K562 (cell line): ENCODE data around the gene OTULIN. TPM values are rescaled to one million over a fixed set of nuclear protein-coding genes. Genes with fewer than 3 reads are reported as not detected.

Experiments
- ATAC-seq: fragments of 200-7000 bp; cut with Tn5 transposase; 3 replicates; pipeline ENCODE4 v1.9.1; 2020; ENCODE audit warnings: moderate library complexity
- BruUV-seq: library from RNA; stranded (reverse); fragments of 400-500 nt; replicated peaks from 2 replicates; lab custom pipeline; 2021; lab: Mats Ljungman, UMichigan
- CTCF ChIA-PET: fragments of 300-600 bp; formaldehyde crosslinking; extraction: SDS; loops from one replicate; lab custom pipeline; 2021; ENCODE audit warnings: low intra/inter-chr PET ratio; lab: Yijun Ruan, JAX
- POLR2A ChIA-PET: fragments of 300-600, 350-650 bp; sonication (Branson Sonifier 250); formaldehyde crosslinking; extraction: SDS; loops from one replicate; lab custom pipeline; 2021; ENCODE audit warnings: antibody characterized with exemption, inconsistent platforms; lab: Yijun Ruan, JAX
- DNase-seq, 4 experiments: peaks; one replicate each; pipeline versions ENCODE4 v3.0.0 to v3.0.0-alpha.2; 2011 to 2018; ENCODE audit warnings: low spot score in 3 of 4, mixed read lengths in 3 of 4; ENCODE audit errors: extremely low read depth in 1 of 4
- FAIRE-seq: peaks from 2 replicates; lab custom pipeline; 2011; peaks lifted over from hg19 to GRCh38; lab: Jason Lieb, UNC
- H2AFZ ChIP-seq: 2 replicates; pipeline ENCODE4 v1.6.0; 2011; ENCODE audit warnings: low read depth, low read length, control low read depth, inconsistent platforms
- H3K27ac ChIP-seq: fragments of 200-600 bp; 3 replicates; pipeline ENCODE4 v1.8.0; 2011; ENCODE audit warnings: low read depth, mild to moderate bottlenecking, control low read depth, inconsistent platforms, low read length, moderate library complexity, mixed read lengths; ENCODE audit errors: extremely low read depth
- H3K27me3 ChIP-seq, 2 experiments: fragments of 300-600 bp in 1 of 2; 2 replicates in 1 of 2; 3 replicates in 1 of 2; pipeline versions ENCODE4 v1.6.0 to v1.8.0; 2011; ENCODE audit warnings: inconsistent platforms in 2 of 2, low read length in 2 of 2, mild to moderate bottlenecking in 1 of 2, mixed read lengths in 1 of 2, moderate library complexity in 1 of 2; ENCODE audit not compliant: control insufficient read depth in 2 of 2, insufficient read depth in 2 of 2
- H3K36me3 ChIP-seq: fragments of 300-600 bp; 3 replicates; pipeline ENCODE4 v1.8.0; 2011; ENCODE audit warnings: mild to moderate bottlenecking, low read length, inconsistent platforms; ENCODE audit not compliant: control insufficient read depth, insufficient read depth
- H3K4me1 ChIP-seq, 2 experiments: fragments of 200-600 bp in 1 of 2; replicated peaks in 1 of 2; 2 replicates in 1 of 2; 3 replicates in 1 of 2; pipeline versions ENCODE4 v1.5.1 to v1.8.0; 2011; ENCODE audit warnings: inconsistent platforms in 2 of 2, low read length in 2 of 2, mild to moderate bottlenecking in 1 of 2, mixed read lengths in 1 of 2, moderate library complexity in 1 of 2; ENCODE audit not compliant: control insufficient read depth in 2 of 2, insufficient read depth in 2 of 2
- H3K4me2 ChIP-seq: 2 replicates; pipeline ENCODE4 v1.6.1; 2011; ENCODE audit warnings: low read length, control low read depth, inconsistent platforms, mixed read lengths; ENCODE audit not compliant: insufficient read depth
- H3K4me3 ChIP-seq: fragments of 200-600 bp; sonication (generic), shearing (Covaris generic); 2 replicates; pipeline ENCODE4 v1.5.1; 2016; ENCODE audit warnings: control low read depth, inconsistent platforms
- H3K79me2 ChIP-seq: fragments of 200-600 bp; 3 replicates; pipeline ENCODE4 v1.8.0; 2011; ENCODE audit warnings: low read length, inconsistent platforms; ENCODE audit not compliant: control insufficient read depth, insufficient read depth
- H3K9ac ChIP-seq, 2 experiments: 2 replicates each; pipeline versions ENCODE4 v1.6.0 to v1.6.1; 2011; ENCODE audit warnings: low read depth in 2 of 2, low read length in 2 of 2, control low read depth in 1 of 2, inconsistent platforms in 1 of 2, mild to moderate bottlenecking in 1 of 2, mixed read lengths in 1 of 2; ENCODE audit not compliant: insufficient read depth in 1 of 2
- H3K9me1 ChIP-seq: one replicate; pipeline ENCODE4 v1.6.0; 2011; ENCODE audit warnings: inconsistent platforms, mild to moderate bottlenecking, low read length, moderate library complexity; ENCODE audit not compliant: control insufficient read depth, insufficient read depth
- H3K9me3 ChIP-seq: replicated peaks from 2 replicates; pipeline ENCODE4 v1.5.1; 2011; ENCODE audit warnings: low read depth, low read length, inconsistent platforms; ENCODE audit not compliant: control insufficient read depth, insufficient read depth
- H4K20me1 ChIP-seq: replicated peaks from 2 replicates; pipeline ENCODE4 v1.6.1; 2011; ENCODE audit warnings: low read length, inconsistent platforms, mixed read lengths; ENCODE audit not compliant: control insufficient read depth, insufficient read depth
- ATF7 ChIP-seq: fragments of 450-650 bp; IDR thresholded peaks from 2 replicates; pipeline ENCODE4 v1.7.1; 2014; ENCODE audit warnings: mild to moderate bottlenecking, moderate library complexity
- C11orf30 ChIP-seq: fragments of 450-650 bp; IDR thresholded peaks from 2 replicates; pipeline ENCODE4 v1.6.1; 2016; ENCODE audit warnings: low read depth, mild to moderate bottlenecking
- CBFB ChIP-seq: sonication (generic); formaldehyde crosslinking; IDR thresholded peaks from 2 replicates; pipeline ENCODE4 v1.4.0; 2020; ENCODE audit warnings: mild to moderate bottlenecking, missing genetic modification reagents
- EP400 ChIP-seq: fragments of 450-650 bp; IDR thresholded peaks from 2 replicates; pipeline ENCODE4 v1.6.1; 2017; ENCODE audit warnings: antibody characterized with exemption, mild to moderate bottlenecking, moderate library complexity
- JUND ChIP-seq, 2 experiments: IDR thresholded peaks; 2 replicates in 1 of 2; 3 replicates in 1 of 2; pipeline ENCODE4 v1.6.1; 2011; ENCODE audit warnings: borderline replicate concordance in 2 of 2, low read depth in 2 of 2, low read length in 2 of 2, improper control_type of control experiment in 1 of 2, missing biosample characterization in 1 of 2, missing genetic modification characterization in 1 of 2, missing genetic modification reagents in 1 of 2
- KDM1A ChIP-seq, 2 experiments: fragments of 450-650 bp; IDR thresholded peaks; 2 replicates each; pipeline ENCODE4 v1.6.1; 2016; ENCODE audit warnings: mild to moderate bottlenecking in 2 of 2
- MNT ChIP-seq, 2 experiments: fragments of 450-650 bp; conservative IDR thresholded peaks; 2 replicates each; pipeline ENCODE4 v1.6.1; 2017; ENCODE audit warnings: mild to moderate bottlenecking in 2 of 2, moderate library complexity in 2 of 2
- NFYB ChIP-seq: IDR thresholded peaks from 2 replicates; pipeline ENCODE4 v1.6.1; 2011; ENCODE audit warnings: mild to moderate bottlenecking, moderate library complexity; ENCODE audit not compliant: insufficient read length; ENCODE audit errors: extremely low read depth
- PHTF2 ChIP-seq: fragments of 250-450 bp; sonication (Bioruptor Pico); IDR thresholded peaks from 2 replicates; pipeline ENCODE4 v1.5.0; 2021; ENCODE audit warnings: mild to moderate bottlenecking
- ZNF316 ChIP-seq: fragments of 450-650 bp; IDR thresholded peaks from 2 replicates; pipeline ENCODE4 v1.6.1; 2016
- ZNF584 ChIP-seq: fragments of 200-800 bp; sonication (Bioruptor generic); IDR thresholded peaks from 2 replicates; pipeline ENCODE4 v1.6.1; 2016; ENCODE audit warnings: low read depth, mild to moderate bottlenecking, missing genetic modification characterization, missing compliant biosample characterization
- ZNF592 ChIP-seq: fragments of 450-650 bp; IDR thresholded peaks from 2 replicates; pipeline ENCODE4 v1.6.1; 2017; ENCODE audit warnings: antibody characterized with exemption, mild to moderate bottlenecking
- WGBS: fragments of 100-300 bp; shearing (Covaris generic); methylation state at CpG from one replicate; pipeline ENCODE4 v1.1.6; 2016; ENCODE audit warnings: low coverage, mixed read lengths; ENCODE audit not compliant: insufficient coverage; ENCODE audit errors: missing lambda C conversion rate; 5-methylcytosine and 5-hydroxymethylcytosine counted together
- in situ Hi-C: fragments of 300-500 bp; cut with MboI; formaldehyde crosslinking; loops from 4 replicates; pipeline ENCODE4 v1.15.0; 2018; ENCODE audit warnings: inconsistent platforms, mixed read lengths
- intact Hi-C: fragments of 100-400 bp; cut with micrococcal nuclease; formaldehyde crosslinking; loops from 2 replicates; pipeline ENCODE4 v1.14.2; 2022
- polyA plus RNA-seq, 8 experiments: library from polyadenylated mRNA; depleted of rRNA in 4 of 8; stranded (reverse) in 5 of 8; unstranded in 3 of 8; fragments of >200 nt; fragmentation: Nextera tagmentation in 2 of 8; fragmentation: Illumina TruSeq in 1 of 8; extraction: Ambion mirVana in 2 of 8; extraction: Trizol in 1 of 8; gene quantifications; 2 replicates each; pipeline versions ENCODE4 v1.2.1 to v1.2.3, GENCODE V29; 2011 to 2014; ENCODE audit warnings: inconsistent platforms in 1 of 8, missing spikeins in 1 of 8
- total RNA-seq, 7 experiments: library from RNA; depleted of rRNA in 6 of 7; stranded (reverse); fragments of >200 nt in 6 of 7; fragmentation: Illumina TruSeq in 2 of 7; extraction: Trizol in 2 of 7; gene quantifications; 2 replicates each; pipeline versions ENCODE4 v1.2.1 to v1.2.3, GENCODE V29; 2011 to 2021; ENCODE audit warnings: low replicate concordance in 1 of 7
- TF ChIP-seq, protein P1 (sequence below), 2 experiments: fragments of 450-650 bp in 1 of 2; sonication (generic) in 1 of 2; formaldehyde crosslinking in 1 of 2; IDR thresholded peaks in 1 of 2; conservative IDR thresholded peaks in 1 of 2; 2 replicates each; pipeline versions ENCODE4 v1.6.1 to v1.8.1; 2016 to 2023; ENCODE audit warnings: mild to moderate bottlenecking in 2 of 2, moderate library complexity in 2 of 2, inconsistent platforms in 1 of 2, missing genetic modification reagents in 1 of 2

The OTULIN gene
- total and polyA plus RNA-seq, 9 of the 15 experiments (the other 6 are each of a cell fraction or from before 2014, with no cell fraction given), result 3.3 to 33.6 (median 20.1) TPM

DNA sequence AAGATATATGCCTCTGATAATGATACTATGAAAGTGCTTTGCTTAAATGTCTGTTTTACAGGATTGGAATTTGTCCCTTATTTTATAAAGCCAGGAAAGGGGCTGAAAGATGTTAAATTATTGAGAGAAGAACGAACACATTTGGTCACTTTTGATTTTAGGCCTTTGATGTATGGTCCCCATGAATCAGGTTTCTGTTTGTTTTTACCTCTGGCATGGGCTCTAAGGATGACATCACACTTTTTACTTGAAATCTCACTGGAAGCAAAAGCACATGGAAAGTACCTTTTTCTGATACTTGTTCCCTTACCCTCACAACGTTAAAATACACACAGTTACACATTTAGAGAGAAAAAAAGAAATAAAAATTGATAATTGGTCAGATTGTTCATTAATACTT is 6.9 kb downstream of the OTULIN start:
- H3K27ac ChIP-seq, result no peak overlapping the region; the same call in 2 of the 3 replicates
- ATAC-seq, result no peak
- in situ Hi-C loops, result no loop called here
- TF ChIP-seq ZNF592 (0 out of 2 replicates have a peak, but pooled peaks have one; percentile 32), NFYB (no peak), EP400 (peak; percentile 42), JUND (IDR thresholded peaks at IDR 0.05; ENCODE audit: borderline replicate concordance, low read depth, low read length) (no peak), JUND (tag; IDR thresholded peaks at IDR 0.05; ENCODE audit: borderline replicate concordance, low read depth, low read length) (peak; percentile 55), MNT (conservative IDR thresholded peaks at IDR 0.05) (0 out of 4 replicates have a peak, but pooled peaks have one; percentile 25), ZNF584 (CRISPR knock-in tag) (no peak), CBFB (no peak), KDM1A (IDR thresholded peaks at IDR 0.05) (peak; percentile 22 to 23; a peak in 1 of 4 replicates), ZNF316 (peak; percentile 45), C11orf30 (peak; percentile 31; the same call in 1 of the 2 replicates), ATF7 (peak; percentile 72; the same call in 1 of the 2 replicates), PHTF2 (no peak)
- TF ChIP-seq, protein P1, sequence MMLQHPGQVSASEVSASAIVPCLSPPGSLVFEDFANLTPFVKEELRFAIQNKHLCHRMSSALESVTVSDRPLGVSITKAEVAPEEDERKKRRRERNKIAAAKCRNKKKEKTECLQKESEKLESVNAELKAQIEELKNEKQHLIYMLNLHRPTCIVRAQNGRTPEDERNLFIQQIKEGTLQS (IDR thresholded peaks at IDR 0.05), result peak; percentile 78
- TF ChIP-seq, protein P1 (CRISPR knock-in tag; conservative IDR thresholded peaks at IDR 0.05), result no peak

More for the DNA sequence above, 6.9 kb downstream of the OTULIN start:
- Histone ChIP-seq H2AFZ (no peak overlapping the region), H3K27me3 (no peaks in the 10 kb centered on the region), H3K9me1 (peaks cover 3% of the 10 kb centered on the region), H3K9me3 (no peaks in the 10 kb centered on the region), H3K4me3 (no peak overlapping the region), H4K20me1 (peaks cover 14% of the 10 kb centered on the region; the same call in 1 of the 2 replicates), H3K4me2 (no peak overlapping the region), H3K79me2 (peaks cover 97% of the 10 kb centered on the region), H3K4me1 (peaks cover 6 to 26% of the 10 kb centered on the region in 2 experiments), H3K36me3 (peaks cover 34% of the 10 kb centered on the region; the same call in 2 of the 3 replicates), H3K9ac (no peak overlapping the region)
- no TSS peak for BruUV-seq
- FAIRE-seq (no peak), DNase-seq (no peak)
- CTCF ChIA-PET, result no interaction called here
- WGBS, result 22% methylated on average over 2 of the region's 2 CpGs
- intact Hi-C loops, result no loop called here
- POLR2A ChIA-PET, result interaction anchor here (1.2 kb wide), 1 partner anchor 15 kb away, joined by 3 read pairs; no protein-coding TSS in a partner anchor
